Heart left ventricle (tissue), 16 donors: ENCODE data around the gene HDAC4. TPM values are rescaled to one million over a fixed set of nuclear protein-coding genes. Genes with fewer than 3 reads are reported as not detected.

Source experiments
- ATAC-seq, 4 donors: fragments of 200-7000 bp; cut with Tn5 transposase; one replicate each; pipeline ENCODE4 v1.9.1; 2020 to 2022; ENCODE audit warnings: moderate library complexity in 4 of 4, mild to moderate bottlenecking in 3 of 4, moderate number of reproducible peaks in 1 of 4
- DNase-seq, 5 donors: peaks; one replicate each; pipeline ENCODE4 v3.0.0-alpha.2; 2020
- H3K27ac ChIP-seq, 12 donors: fragments of 200-600 bp; sonication (generic) in 4 of 12; one replicate each; pipeline versions ENCODE4 v1.5.0 to v1.8.0; 2016 to 2022; ENCODE audit warnings: mild to moderate bottlenecking in 2 of 12
- H3K27me3 ChIP-seq, 9 donors: fragments of 200-600 bp; sonication (generic) in 2 of 9; one replicate each; pipeline versions ENCODE4 v1.5.1 to v1.8.0; 2016 to 2022; ENCODE audit warnings: mild to moderate bottlenecking in 3 of 9
- H3K36me3 ChIP-seq, 9 donors: fragments of 200-600 bp; sonication (generic) in 2 of 9; one replicate each; pipeline versions ENCODE4 v1.5.0 to v1.8.0; 2018 to 2022; ENCODE audit warnings: mild to moderate bottlenecking in 2 of 9
- H3K4me1 ChIP-seq, 12 donors: fragments of 200-600 bp; sonication (generic) in 4 of 12; one replicate each; pipeline versions ENCODE4 v1.5.0 to v1.8.0; 2016 to 2022; ENCODE audit warnings: mild to moderate bottlenecking in 3 of 12
- H3K4me3 ChIP-seq, 12 donors: fragments of 200-600 bp; sonication (generic) in 4 of 12; one replicate each; pipeline versions ENCODE4 v1.5.0 to v1.8.0; 2017 to 2022; ENCODE audit warnings: mild to moderate bottlenecking in 9 of 12, moderate library complexity in 4 of 12
- H3K9me3 ChIP-seq, 12 donors: fragments of 200-600 bp; sonication (generic) in 4 of 12; one replicate each; pipeline versions ENCODE4 v1.5.0 to v1.8.0; 2016 to 2022; ENCODE audit warnings: mild to moderate bottlenecking in 1 of 12
- CTCF ChIP-seq, 12 donors: fragments of 200-600 bp; sonication (generic) in 4 of 12; IDR thresholded peaks; one replicate each; pipeline versions ENCODE4 v1.5.0 to v1.8.0; 2018 to 2022; ENCODE audit warnings: antibody characterized with exemption in 12 of 12, mild to moderate bottlenecking in 5 of 12
- POLR2A ChIP-seq, 2 donors: fragments of 450-650 bp; IDR thresholded peaks; one replicate each; pipeline ENCODE4 v1.6.1; 2017; ENCODE audit warnings: antibody characterized with exemption in 2 of 2, mild to moderate bottlenecking in 2 of 2, moderate library complexity in 2 of 2
- WGBS, 4 donors: extraction: QIAGEN DNeasy Blood & Tissue Kit in 2 of 4; methylation state at CpG; one replicate each; pipeline versions ENCODE4 v1.1.5 to v1.1.7; 2013 to 2018; 5-methylcytosine and 5-hydroxymethylcytosine counted together
- intact Hi-C, 10 donors: fragments of 100-400 bp; cut with DNase I; formaldehyde crosslinking; loops; one replicate each; pipeline versions ENCODE4 v1.11.1 to v1.14.2; 2022
- polyA plus RNA-seq, 2 donors: library from polyadenylated mRNA; stranded (reverse); fragments of 200-250 nt; gene quantifications; one replicate each; pipeline ENCODE4 v1.2.3, GENCODE V29; 2013
- total RNA-seq, 9 donors: library from RNA; depleted of rRNA in 2 of 9; stranded (reverse); fragments of >200 nt in 2 of 9; fragmentation: NEBNext Ultra II Directional in 3 of 9; extraction: Animal tissue kit (Norgen Biotek cat#: 25700) in 3 of 9; gene quantifications; one replicate each; pipeline versions ENCODE4 v1.1.0 to v1.2.4, GENCODE V29; 2016 to 2023
- donor health status: ischemic (EF 13 %, LVEDD 7.1; RV severe dilation, severe dysfunction).
- donor health status: healthy with polysubstance abuse.
- donor health status: DM: no; HTN: yes; CAD: no.
- donor health status: DM: no; HTN: no; CAD: no.
- donor health status: ischemic (EF 25% LVEDD 6.9; RV normal size, moderate dysfunction).
- donor health status: ischemic (EF 25% LVEDD 5.7; RV mildly dilated, moderate dysfunction).
- donor health status: healthy.
- donor health status: DM: yes; HTN: yes; CAD: no.
- donor health status: ischemic (EF 35%, LVEDD 5.7; RV mildly dilated, moderate dysfunction).
- donor health status: nonischemic (EF 11% LVEDD 7.7; RV severe dilation, severe dysfunction).
- donor health status: DM: yes; HTN: yes; CAD: no.
- donor health status: PGD.
- donor health status: ischemic (EF 29% LVEDD 5.4; RV normal size, mild dysfunction).
- donor health status: nonischemic (EF 23%, LVEDD 6.1; RV moderate dilation, normal function).

Gene HDAC4
- total and polyA plus RNA-seq, 11 donors = 13.9 to 37.6 (median 27.5) TPM

- peaks cover 0 to 4% (median 0%) of the 10 kb centered on the region in 9 donors for H3K36me3 ChIP-seq
- peaks cover 0 to 25% (median 7%) of the 10 kb centered on the region in 12 donors for H3K4me1 ChIP-seq
- no peak overlapping the region for H3K27ac ChIP-seq
- H3K9me3 ChIP-seq = no peaks in the 10 kb centered on the region
- no peak for TF ChIP-seq POLR2A (IDR thresholded peaks at IDR 0.05)
- no peak for TF ChIP-seq CTCF (IDR thresholded peaks at IDR 0.05)
- peak in 2 of 5 donors; percentile 6 to 10 for DNase-seq
- no peaks in the 10 kb centered on the region for H3K27me3 ChIP-seq
- intact Hi-C loops = no loop called here
- no peak for ATAC-seq
- 86 to 96% (median 93%) methylated on average over 8 to 17 of the region's 17 CpGs for WGBS, 4 donors
- no peak overlapping the region for H3K4me3 ChIP-seq
These were observed 13.0 kb downstream of the HDAC4 start for GRCh38 chr2:239387811-239388210.

GRCh38 chr2:239386872-239387445, 13.9 kb downstream of the HDAC4 start:
- intact Hi-C loops = no loop called here
- H3K4me3 ChIP-seq = no peak overlapping the region
- H3K9me3 ChIP-seq = no peaks in the 10 kb centered on the region
- TF ChIP-seq POLR2A (IDR thresholded peaks at IDR 0.05) = no peak
- TF ChIP-seq CTCF (IDR thresholded peaks at IDR 0.05) = no peak
- no peak for ATAC-seq
- DNase-seq = peak in 2 of 5 donors; percentile 11 to 23
- no peak overlapping the region for H3K27ac ChIP-seq
- H3K4me1 ChIP-seq = peaks cover 0 to 18% (median 5%) of the 10 kb centered on the region in 12 donors
- no peaks in the 10 kb centered on the region for H3K27me3 ChIP-seq
- 83 to 97% (median 94%) methylated on average over 12 to 22 of the region's 22 CpGs for WGBS, 4 donors
- peaks cover 0 to 4% (median 0%) of the 10 kb centered on the region in 9 donors for H3K36me3 ChIP-seq

- peaks cover 0 to 4% (median 0%) of the 10 kb centered on the region in 9 donors for H3K36me3 ChIP-seq
- TF ChIP-seq POLR2A (IDR thresholded peaks at IDR 0.05) (no peak), CTCF (IDR thresholded peaks at IDR 0.05) (no peak)
- no peak overlapping the region for H3K4me3 ChIP-seq
- DNase-seq (peak in 2 of 5 donors; percentile 12 to 20), ATAC-seq (no peak)
- no peaks in the 10 kb centered on the region for H3K9me3 ChIP-seq
- H3K27me3 ChIP-seq = no peaks in the 10 kb centered on the region
- intact Hi-C loops = no loop called here
- no peak overlapping the region for H3K27ac ChIP-seq
- H3K4me1 ChIP-seq = peaks cover 0 to 16% (median 10%) of the 10 kb centered on the region in 12 donors
- WGBS, 4 donors = 90 to 95% (median 92%) methylated on average over 20 of the region's 20 CpGs
These were observed 14.7 kb downstream of the HDAC4 start for GRCh38 chr2:239386001-239386670.
